K562 (cell line): ENCODE measurements around the gene THAP11. TPM values are rescaled to one million over a fixed set of nuclear protein-coding genes. Genes with fewer than 3 reads are reported as not detected.

Experiments
- BHLHE40 ChIP-seq: IDR thresholded peaks from 2 replicates; pipeline ENCODE4 v1.6.1; 2011; ENCODE audit warnings: low read length, improper control_type of control experiment
- C11orf30 ChIP-seq: fragments of 450-650 bp; IDR thresholded peaks from 2 replicates; pipeline ENCODE4 v1.6.1; 2016; ENCODE audit warnings: low read depth, mild to moderate bottlenecking
- CBX5 ChIP-seq: IDR thresholded peaks from 2 replicates; pipeline ENCODE4 v1.6.1; 2014; ENCODE audit warnings: low read depth, borderline replicate concordance
- CHD7 ChIP-seq: fragments of 200-600 bp; sonication (generic); IDR thresholded peaks from one replicate; pipeline ENCODE4 v1.6.1; 2012; ENCODE audit warnings: mild to moderate bottlenecking, low read depth, low read length, inconsistent platforms
- HDAC3 ChIP-seq: fragments of 450-650 bp; IDR thresholded peaks from 2 replicates; pipeline ENCODE4 v1.6.1; 2018; ENCODE audit warnings: borderline replicate concordance, mild to moderate bottlenecking, moderate library complexity; ENCODE audit not compliant: partially characterized antibody
- HINFP ChIP-seq: fragments of 450-650 bp; conservative IDR thresholded peaks from 2 replicates; pipeline ENCODE4 v1.6.1; 2016; ENCODE audit warnings: missing genetic modification characterization, low read depth, mild to moderate bottlenecking, control low read depth, missing compliant biosample characterization
- PHB2 ChIP-seq: fragments of 450-650 bp; IDR thresholded peaks from 2 replicates; pipeline ENCODE4 v1.6.1; 2017; ENCODE audit warnings: low read depth
- PRDM10 ChIP-seq: fragments of 450-650 bp; IDR thresholded peaks from 2 replicates; pipeline ENCODE4 v1.6.1; 2018; ENCODE audit not compliant: partially characterized antibody
- SUPT5H ChIP-seq: fragments of 450-650 bp; IDR thresholded peaks from 2 replicates; pipeline ENCODE4 v1.6.1; 2016
- XRCC5 ChIP-seq: fragments of 200-400 bp; formaldehyde crosslinking; IDR thresholded peaks from 2 replicates; pipeline ENCODE4 v1.6.1; 2017; ENCODE audit warnings: low read depth, mild to moderate bottlenecking, low read length
- ZNF232 ChIP-seq: sonication (generic); formaldehyde crosslinking; IDR thresholded peaks from 2 replicates; pipeline ENCODE4 v1.8.0; 2022; ENCODE audit warnings: mild to moderate bottlenecking, missing genetic modification reagents
- polyA plus RNA-seq, 8 experiments: library from polyadenylated mRNA; depleted of rRNA in 4 of 8; stranded (reverse) in 5 of 8; unstranded in 3 of 8; fragments of >200 nt; fragmentation: Nextera tagmentation in 2 of 8; fragmentation: Illumina TruSeq in 1 of 8; extraction: Ambion mirVana in 2 of 8; extraction: Trizol in 1 of 8; gene quantifications; 2 replicates each; pipeline versions ENCODE4 v1.2.1 to v1.2.3, GENCODE V29; 2011 to 2014; ENCODE audit warnings: inconsistent platforms in 1 of 8, missing spikeins in 1 of 8
- total RNA-seq, 7 experiments: library from RNA; depleted of rRNA in 6 of 7; stranded (reverse); fragments of >200 nt in 6 of 7; fragmentation: Illumina TruSeq in 2 of 7; extraction: Trizol in 2 of 7; gene quantifications; 2 replicates each; pipeline versions ENCODE4 v1.2.1 to v1.2.3, GENCODE V29; 2011 to 2021; ENCODE audit warnings: low replicate concordance in 1 of 7

THAP11 gene
- total and polyA plus RNA-seq, 9 of the 15 experiments (the other 6 are each of a cell fraction or from before 2014, with no cell fraction given): 2.4 to 31.6 (median 21.4) TPM

- TF ChIP-seq PRDM10: no peak
- peak; percentile 89 for TF ChIP-seq ZNF232 (CRISPR knock-in tag)
- TF ChIP-seq XRCC5: peak; percentile 98
- no peak for TF ChIP-seq CBX5
- TF ChIP-seq HDAC3: no peak
- no peak for TF ChIP-seq PHB2
- TF ChIP-seq HINFP (tag): no peak
- peak; percentile 90 for TF ChIP-seq C11orf30
- no peak for TF ChIP-seq CHD7
- TF ChIP-seq BHLHE40: no peak
- TF ChIP-seq SUPT5H: peak; percentile 77
Measured at GRCh38 chr16:67872631-67873434, 30.7 kb downstream of the THAP11 start, which contains the start of gene EDC4 (continued).
